Fibroblast of skin of left biceps (primary cell): ENCODE data around the gene RASL11B.

Experiments used
- DNase-seq, 2 experiments: peaks; one replicate each; pipeline ENCODE4 v3.0.0-alpha.2; 2013; ENCODE audit warnings: low read depth in 2 of 2

The RASL11B gene

GRCh38 chr4:52843351-52843750 is 18.8 kb upstream of the RASL11B start:
- DNase-seq = no peak

GRCh38 chr4:52843958-52844357 is 18.2 kb upstream of the RASL11B start:
- no peak for DNase-seq

- DNase-seq = no peak
Measured at GRCh38 chr4:52844596-52844995, 17.5 kb upstream of the RASL11B start.

- no peak for DNase-seq
Measured at GRCh38 chr4:52846502-52846901, 15.6 kb upstream of the RASL11B start.

- DNase-seq = no peak
Measured at GRCh38 chr4:52848254-52848653, 13.9 kb upstream of the RASL11B start.

- DNase-seq = no peak
Measured at GRCh38 chr4:52850406-52851124, 11.6 kb upstream of the RASL11B start.

GRCh38 chr4:52852041-52852440 is 10.1 kb upstream of the RASL11B start:
- DNase-seq = no peak

GRCh38 chr4:52852711-52853110 is 9.4 kb upstream of the RASL11B start:
- DNase-seq = no peak

GRCh38 chr4:52853351-52853750 is 8.8 kb upstream of the RASL11B start:
- DNase-seq = peak; percentile 73 to 80

GRCh38 chr4:52856801-52857200 is 5.3 kb upstream of the RASL11B start:
- no peak for DNase-seq

- no peak for DNase-seq
Measured at GRCh38 chr4:52860361-52860760, 1.8 kb upstream of the RASL11B start.

- DNase-seq = no peak
Measured at GRCh38 chr4:52861171-52861823, 820 bp upstream of the RASL11B start.

- DNase-seq = no peak
Measured at GRCh38 chr4:52862639-52863161, 583 bp downstream of the RASL11B start.

GRCh38 chr4:52863324-52863723 is 1.2 kb downstream of the RASL11B start:
- DNase-seq = no peak

- DNase-seq = peak; percentile 28 to 41
Measured at GRCh38 chr4:52864793-52865192, 2.7 kb downstream of the RASL11B start.

GRCh38 chr4:52865300-52865699 is 3.2 kb downstream of the RASL11B start:
- DNase-seq = no peak

GRCh38 chr4:52866734-52867133 is 4.6 kb downstream of the RASL11B start:
- no peak for DNase-seq

GRCh38 chr4:52867163-52867562 is 5.0 kb downstream of the RASL11B start:
- DNase-seq = no peak

- no peak for DNase-seq
Measured at GRCh38 chr4:52868133-52868532, 6.0 kb downstream of the RASL11B start.

GRCh38 chr4:52869196-52869595 is 7.1 kb downstream of the RASL11B start:
- DNase-seq = peak in 1 of 2 experiments; percentile 17

- DNase-seq = no peak
Measured at GRCh38 chr4:52869656-52870055, 7.5 kb downstream of the RASL11B start.

GRCh38 chr4:52870225-52870624 is 8.1 kb downstream of the RASL11B start:
- DNase-seq = no peak

- DNase-seq = no peak
Measured at GRCh38 chr4:52873191-52873590, 11.1 kb downstream of the RASL11B start.
